Measurements from ENCODE around the gene NHSL2.

DNA sequence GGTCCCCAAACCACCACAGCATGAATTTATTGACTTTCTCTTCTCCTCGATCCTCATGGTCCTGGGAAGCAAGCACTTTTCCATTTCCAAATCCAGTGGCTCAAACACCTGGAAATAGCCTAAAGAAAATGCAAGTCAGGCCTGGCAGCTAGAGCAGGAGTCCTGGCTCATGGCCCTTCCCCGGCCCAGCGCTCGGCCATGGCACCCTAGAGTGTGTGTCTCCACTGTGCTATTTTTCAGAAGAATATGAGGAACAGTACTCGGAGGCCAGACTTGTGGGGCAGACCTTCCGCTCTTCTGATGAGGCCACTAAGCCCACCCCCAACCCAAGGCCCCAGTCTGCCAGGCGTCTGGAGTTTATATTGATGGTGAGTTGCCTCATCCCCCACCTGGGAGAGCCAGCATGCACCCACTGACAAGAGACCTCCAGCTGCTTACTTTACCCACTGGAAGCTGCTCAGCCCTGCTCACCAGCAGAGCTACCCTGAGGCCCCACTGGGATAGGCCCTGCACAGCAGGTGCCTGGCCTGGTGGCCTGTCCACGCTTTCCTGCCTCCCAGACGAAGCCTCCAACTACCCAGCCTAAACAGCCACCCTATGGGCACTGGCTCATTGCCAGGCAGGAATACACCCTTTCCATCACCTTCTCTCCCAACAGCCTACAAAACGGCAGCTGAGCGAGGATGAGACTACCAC is 223.4 kb downstream of the NHSL2 start:
- no peak for TF ChIP-seq CTCF (IDR thresholded peaks at IDR 0.05)
- no peak for TF ChIP-seq EZH2 (IDR thresholded peaks at IDR 0.05)
- no peak for TF ChIP-seq EZH2phosphoT487 (IDR thresholded peaks at IDR 0.05)
